Ishikawa (cell line): ENCODE results near the gene CHST11.
A peak's percentile ranks its signal among the peaks of the same experiment; 100 is the strongest.

ENCODE experiments used
- CEBPB ChIP-seq: IDR thresholded peaks from 2 replicates; pipeline ENCODE4 v1.6.1; 2012
- CREB1 ChIP-seq: IDR thresholded peaks from 2 replicates; pipeline ENCODE4 v1.6.1; 2012; ENCODE audit warnings: low read depth
- EGR1 ChIP-seq: IDR thresholded peaks from 2 replicates; pipeline ENCODE4 v1.6.1; 2012
- EP300 ChIP-seq: IDR thresholded peaks from 2 replicates; pipeline ENCODE4 v1.6.1; 2012; ENCODE audit warnings: borderline replicate concordance
- FOXM1 ChIP-seq: IDR thresholded peaks from 2 replicates; pipeline ENCODE4 v1.6.1; 2012; ENCODE audit warnings: low read depth, borderline replicate concordance
- MAX ChIP-seq: IDR thresholded peaks from 2 replicates; pipeline ENCODE4 v1.6.1; 2012
- NFIC ChIP-seq: IDR thresholded peaks from 2 replicates; pipeline ENCODE4 v1.6.1; 2012
- RAD21 ChIP-seq: IDR thresholded peaks from 2 replicates; pipeline ENCODE4 v1.6.1; 2012; ENCODE audit warnings: low read depth
- REST ChIP-seq: IDR thresholded peaks from 2 replicates; pipeline ENCODE4 v1.6.1; 2012; ENCODE audit warnings: low read depth, mild to moderate bottlenecking
- TAF1 ChIP-seq: IDR thresholded peaks from 2 replicates; pipeline ENCODE4 v1.6.1; 2012; ENCODE audit warnings: low read depth, mild to moderate bottlenecking
- TCF12 ChIP-seq: IDR thresholded peaks from 2 replicates; pipeline ENCODE4 v1.6.1; 2012; ENCODE audit warnings: low read depth
- TEAD4 ChIP-seq: IDR thresholded peaks from 2 replicates; pipeline ENCODE4 v1.6.1; 2012
- USF1 ChIP-seq: IDR thresholded peaks from 2 replicates; pipeline ENCODE4 v1.6.1; 2012
- YY1 ChIP-seq: IDR thresholded peaks from 2 replicates; pipeline ENCODE4 v1.6.1; 2012; ENCODE audit warnings: low read depth
- ZBTB7A ChIP-seq: IDR thresholded peaks from 2 replicates; pipeline ENCODE4 v1.6.1; 2012; ENCODE audit warnings: low read depth

The CHST11 gene

GRCh38 chr12:104551313-104551931 lies 94.7 kb downstream of the CHST11 start:
- no peak for TF ChIP-seq USF1
- TF ChIP-seq MAX, result no peak
- TF ChIP-seq TEAD4, result no peak
- TF ChIP-seq REST, result no peak
- TF ChIP-seq TAF1, result no peak
- no peak for TF ChIP-seq CREB1
- TF ChIP-seq TCF12, result no peak
- no peak for TF ChIP-seq CEBPB
- TF ChIP-seq ZBTB7A, result no peak
- TF ChIP-seq EGR1, result no peak
- no peak for TF ChIP-seq RAD21
- no peak for TF ChIP-seq FOXM1
- no peak for TF ChIP-seq EP300
- no peak for TF ChIP-seq NFIC
- no peak for TF ChIP-seq YY1

- no peak for TF ChIP-seq TAF1
- TF ChIP-seq FOXM1, result no peak
- TF ChIP-seq CREB1, result no peak
- TF ChIP-seq CEBPB, result no peak
- no peak for TF ChIP-seq NFIC
- TF ChIP-seq EGR1, result no peak
- TF ChIP-seq MAX, result no peak
- no peak for TF ChIP-seq TEAD4
- TF ChIP-seq USF1, result no peak
- no peak for TF ChIP-seq ZBTB7A
These were observed 96.7 kb downstream of the CHST11 start for GRCh38 chr12:104553421-104553820.

GRCh38 chr12:104555648-104556047 lies 98.9 kb downstream of the CHST11 start:
- TF ChIP-seq MAX, result peak; percentile 52; the same call in 1 of the 2 replicates
- TF ChIP-seq CREB1, result no peak
- peak; percentile 58; the same call in 1 of the 2 replicates for TF ChIP-seq YY1
- TF ChIP-seq REST, result no peak
- peak; percentile 97 for TF ChIP-seq TCF12
- TF ChIP-seq EGR1, result no peak
- TF ChIP-seq TEAD4, result peak; percentile 54
- TF ChIP-seq NFIC, result peak; percentile 99
- TF ChIP-seq ZBTB7A, result peak; percentile 70; the same call in 1 of the 2 replicates
- TF ChIP-seq TAF1, result no peak
- peak; percentile 30; the same call in 1 of the 2 replicates for TF ChIP-seq USF1
- TF ChIP-seq RAD21, result peak; percentile 2; the same call in 1 of the 2 replicates
- peak; percentile 83; the same call in 1 of the 2 replicates for TF ChIP-seq FOXM1
- TF ChIP-seq EP300, result peak; percentile 87
- no peak for TF ChIP-seq CEBPB

GRCh38 chr12:104557488-104558195 lies 100.9 kb downstream of the CHST11 start:
- TF ChIP-seq TAF1 (no peak), REST (no peak), ZBTB7A (no peak), NFIC (no peak), MAX (no peak), EP300 (no peak), TEAD4 (no peak), FOXM1 (no peak), USF1 (no peak), YY1 (no peak), CREB1 (no peak), TCF12 (no peak), RAD21 (no peak), CEBPB (no peak), EGR1 (no peak)
